Stimulated activated effector memory CD8-positive, alpha-beta T cell treated with anti-CD3 and anti-CD28 coated beads, Interleukin-12 subunit alpha, Interleukin-12 subunit beta, amount 100 ng/mL, for 72 hours (primary cell): ENCODE data around the gene SEC22A.
A peak's percentile ranks its signal among the peaks of the same experiment; 100 is the strongest.

Source experiments
- ATAC-seq: fragments of 150-1000 bp; cut with Tn5 transposase; 2 replicates; pipeline ENCODE4 v1.10.0; 2021
- DNase-seq, 2 donors: peaks; one replicate each; pipeline ENCODE4 v3.0.0; 2021 to 2022; ENCODE audit warnings: low spot score in 2 of 2
- H3K27ac Mint-ChIP-seq: one replicate; pipeline ENCODE4 v1.8.0; 2022; ENCODE audit warnings: mild to moderate bottlenecking, mixed read lengths
- H3K36me3 Mint-ChIP-seq: one replicate; pipeline ENCODE4 v1.8.0; 2022; ENCODE audit warnings: mild to moderate bottlenecking, mixed read lengths
- H3K4me1 Mint-ChIP-seq: one replicate; pipeline ENCODE4 v1.8.0; 2022; ENCODE audit warnings: mixed read lengths
- H3K4me3 Mint-ChIP-seq: one replicate; pipeline ENCODE4 v1.8.0; 2022; ENCODE audit warnings: mild to moderate bottlenecking, mixed read lengths
- H3K9me3 Mint-ChIP-seq: one replicate; pipeline ENCODE4 v1.8.0; 2022; ENCODE audit warnings: mixed read lengths

The SEC22A gene

GRCh38 chr3:123201557-123202427 is at the start of gene SEC22A:
TSS of gene SEC22A (plus strand) at chr3:123201943. CDS start at chr3:123209218, 7,275 bp downstream.
- Mint-ChIP-seq H3K36me3 (peaks cover 6% of the 10 kb centered on the region), H3K4me1 (peaks cover 26% of the 10 kb centered on the region), H3K9me3 (peaks cover 2% of the 10 kb centered on the region), H3K27ac (peak within 1 kb of the TSS; percentile 96), H3K4me3 (peak within 1 kb of the TSS; percentile 84)
- ATAC-seq: peak; percentile 98
- peak; percentile 72 to 94 for DNase-seq

GRCh38 chr3:123152687-123153086 is 49.1 kb upstream of the SEC22A start:
- Mint-ChIP-seq H3K36me3 (peaks cover 33% of the 10 kb centered on the region), H3K4me3 (no peak overlapping the region), H3K27ac (peak overlapping the region; percentile 75), H3K9me3 (peaks cover 6% of the 10 kb centered on the region), H3K4me1 (no peaks in the 10 kb centered on the region)
- ATAC-seq: no peak
- DNase-seq: no peak

GRCh38 chr3:123153125-123154019 is 48.4 kb upstream of the SEC22A start:
- DNase-seq (no peak), ATAC-seq (no peak)
- H3K27ac Mint-ChIP-seq: no peak overlapping the region
- H3K36me3 Mint-ChIP-seq: peaks cover 26% of the 10 kb centered on the region
- peaks cover 6% of the 10 kb centered on the region for H3K9me3 Mint-ChIP-seq
- H3K4me3 Mint-ChIP-seq: no peak overlapping the region
- H3K4me1 Mint-ChIP-seq: no peaks in the 10 kb centered on the region

GRCh38 chr3:123154020-123154985 is 47.4 kb upstream of the SEC22A start:
- no peak overlapping the region for H3K4me3 Mint-ChIP-seq
- ATAC-seq (no peak), DNase-seq (no peak)
- H3K27ac Mint-ChIP-seq: no peak overlapping the region
- no peaks in the 10 kb centered on the region for H3K4me1 Mint-ChIP-seq
- peaks cover 6% of the 10 kb centered on the region for H3K9me3 Mint-ChIP-seq
- H3K36me3 Mint-ChIP-seq: peaks cover 17% of the 10 kb centered on the region

- no peaks in the 10 kb centered on the region for H3K4me1 Mint-ChIP-seq
- H3K36me3 Mint-ChIP-seq: peaks cover 15% of the 10 kb centered on the region
- no peak overlapping the region for H3K27ac Mint-ChIP-seq
- ATAC-seq (no peak), DNase-seq (no peak)
- no peak overlapping the region for H3K4me3 Mint-ChIP-seq
- peaks cover 6% of the 10 kb centered on the region for H3K9me3 Mint-ChIP-seq
Measured at GRCh38 chr3:123155471-123156011, 46.2 kb upstream of the SEC22A start.

GRCh38 chr3:123156276-123156995 is 45.3 kb upstream of the SEC22A start:
- no peak for DNase-seq
- Mint-ChIP-seq H3K36me3 (peaks cover 16% of the 10 kb centered on the region), H3K4me3 (no peak overlapping the region), H3K4me1 (no peaks in the 10 kb centered on the region), H3K9me3 (peaks cover 3% of the 10 kb centered on the region), H3K27ac (no peak overlapping the region)
- ATAC-seq: no peak

GRCh38 chr3:123157209-123157597 is 44.5 kb upstream of the SEC22A start:
- Mint-ChIP-seq H3K4me3 (no peak overlapping the region), H3K27ac (no peak overlapping the region), H3K36me3 (peaks cover 18% of the 10 kb centered on the region), H3K9me3 (no peaks in the 10 kb centered on the region), H3K4me1 (no peaks in the 10 kb centered on the region)
- no peak for DNase-seq
- no peak for ATAC-seq

- ATAC-seq: no peak
- DNase-seq: no peak
- H3K4me1 Mint-ChIP-seq: no peaks in the 10 kb centered on the region
- no peaks in the 10 kb centered on the region for H3K9me3 Mint-ChIP-seq
- peaks cover 23% of the 10 kb centered on the region for H3K36me3 Mint-ChIP-seq
- peak overlapping the region; percentile 19 for H3K27ac Mint-ChIP-seq
- no peak overlapping the region for H3K4me3 Mint-ChIP-seq
Measured at GRCh38 chr3:123157598-123158287, 44.0 kb upstream of the SEC22A start.

- Mint-ChIP-seq H3K4me1 (no peaks in the 10 kb centered on the region), H3K9me3 (no peaks in the 10 kb centered on the region), H3K4me3 (no peak overlapping the region), H3K36me3 (peaks cover 21% of the 10 kb centered on the region), H3K27ac (peak overlapping the region; percentile 19)
- ATAC-seq (no peak), DNase-seq (peak in 1 of 2 donors; percentile 32)
Measured at GRCh38 chr3:123158330-123158729, 43.4 kb upstream of the SEC22A start.

- no peaks in the 10 kb centered on the region for H3K9me3 Mint-ChIP-seq
- DNase-seq (peak in 1 of 2 donors; percentile 26), ATAC-seq (no peak)
- H3K27ac Mint-ChIP-seq: no peak overlapping the region
- no peak overlapping the region for H3K4me3 Mint-ChIP-seq
- H3K36me3 Mint-ChIP-seq: peaks cover 21% of the 10 kb centered on the region
- H3K4me1 Mint-ChIP-seq: no peaks in the 10 kb centered on the region
Measured at GRCh38 chr3:123158899-123159390, 42.8 kb upstream of the SEC22A start.

GRCh38 chr3:123159926-123160635 is 41.7 kb upstream of the SEC22A start:
- DNase-seq (peak in 1 of 2 donors; percentile 39), ATAC-seq (no peak)
- peaks cover 3% of the 10 kb centered on the region for H3K9me3 Mint-ChIP-seq
- H3K4me3 Mint-ChIP-seq: no peak overlapping the region
- peaks cover 29% of the 10 kb centered on the region for H3K36me3 Mint-ChIP-seq
- H3K4me1 Mint-ChIP-seq: no peaks in the 10 kb centered on the region
- peak overlapping the region; percentile 61 for H3K27ac Mint-ChIP-seq

- H3K36me3 Mint-ChIP-seq: peaks cover 29% of the 10 kb centered on the region
- no peak overlapping the region for H3K27ac Mint-ChIP-seq
- no peak for ATAC-seq
- H3K9me3 Mint-ChIP-seq: peaks cover 4% of the 10 kb centered on the region
- DNase-seq: peak in 1 of 2 donors; percentile 36
- no peaks in the 10 kb centered on the region for H3K4me1 Mint-ChIP-seq
- H3K4me3 Mint-ChIP-seq: no peak overlapping the region
Measured at GRCh38 chr3:123161167-123161566, 40.6 kb upstream of the SEC22A start.

- H3K36me3 Mint-ChIP-seq: peaks cover 29% of the 10 kb centered on the region
- DNase-seq (no peak), ATAC-seq (no peak)
- peaks cover 4% of the 10 kb centered on the region for H3K9me3 Mint-ChIP-seq
- H3K27ac Mint-ChIP-seq: no peak overlapping the region
- H3K4me1 Mint-ChIP-seq: no peaks in the 10 kb centered on the region
- no peak overlapping the region for H3K4me3 Mint-ChIP-seq
Measured at GRCh38 chr3:123163141-123163540, 38.6 kb upstream of the SEC22A start.
